GM21381 (cell line): Measurements from ENCODE around the gene HUWE1.
"Not testable (repeated sequence)": the region's sequence is repeated elsewhere in the genome, so short reads cannot be mapped to it uniquely, and the experiment has no call there.

ENCODE experiments used
- ATAC-seq: cut with Tn5 transposase; IDR thresholded peaks from one replicate; pipeline ENCODE4 v1.9.1; 2021; ENCODE audit warnings: mild to moderate bottlenecking, moderate library complexity; ENCODE audit not compliant: unreplicated experiment

HUWE1 gene

GRCh38 chrX:53538781-53539180 lies 147.7 kb downstream of the HUWE1 start:
- ATAC-seq = no peak

- not testable (repeated sequence) for ATAC-seq
Observed at GRCh38 chrX:53531255-53531966, 155.1 kb downstream of the HUWE1 start.

GRCh38 chrX:53526999-53527398 lies 159.5 kb downstream of the HUWE1 start:
- no peak for ATAC-seq

GRCh38 chrX:53511322-53511721 lies 175.2 kb downstream of the HUWE1 start:
- ATAC-seq = no peak

- ATAC-seq = not testable (repeated sequence)
Observed at GRCh38 chrX:53504035-53504434, 182.5 kb downstream of the HUWE1 start.

GRCh38 chrX:53494436-53494835 lies 192.1 kb downstream of the HUWE1 start:
- ATAC-seq = no peak

- ATAC-seq = no peak
Observed at GRCh38 chrX:53486285-53486684, 200.2 kb downstream of the HUWE1 start.

GRCh38 chrX:53483838-53484405 lies 202.6 kb downstream of the HUWE1 start:
- no peak for ATAC-seq

- no peak for ATAC-seq
Observed at GRCh38 chrX:53483416-53483815, 203.1 kb downstream of the HUWE1 start.
